Esophagus muscularis mucosa (tissue), 4 donors: ENCODE data around the gene METRNL. TPM values are rescaled to one million over a fixed set of nuclear protein-coding genes. Genes with fewer than 3 reads are reported as not detected.
"Not testable (repeated sequence)": the region's sequence is repeated elsewhere in the genome, so short reads cannot be mapped to it uniquely, and the experiment has no call there.

Source experiments
- DNase-seq: peaks from one replicate; pipeline ENCODE4 v3.0.0-alpha.2; 2017; ENCODE audit errors: extremely low spot score
- H3K27ac ChIP-seq, 4 donors: fragments of 200-600 bp; sonication (generic); replicated peaks in 1 of 4; 1 replicate in 3 of 4; 2 replicates in 1 of 4; pipeline ENCODE4 v1.5.1; 2016 to 2019; ENCODE audit warnings: mild to moderate bottlenecking in 1 of 4
- H3K27me3 ChIP-seq, 4 donors: fragments of 200-600 bp; sonication (generic); one replicate each; pipeline versions ENCODE4 v1.5.1 to v1.6.0; 2016 to 2019
- H3K36me3 ChIP-seq, 4 donors: fragments of 200-600 bp; sonication (generic); one replicate each; pipeline ENCODE4 v1.5.1; 2016 to 2019
- H3K4me1 ChIP-seq, 4 donors: fragments of 200-600 bp; sonication (generic); one replicate each; pipeline ENCODE4 v1.5.1; 2016 to 2019
- H3K4me3 ChIP-seq, 4 donors: fragments of 200-600 bp; sonication (generic); 1 replicate in 2 of 4; 2 replicates in 2 of 4; pipeline ENCODE4 v1.5.1; 2016 to 2019; ENCODE audit warnings: mild to moderate bottlenecking in 4 of 4, moderate library complexity in 1 of 4
- H3K9me3 ChIP-seq, 4 donors: fragments of 200-600 bp; sonication (generic); 1 replicate in 3 of 4; 2 replicates in 1 of 4; pipeline ENCODE4 v1.5.1; 2016 to 2019
- CTCF ChIP-seq, 3 experiments: fragments of 200-600 bp in 2 of 3; fragments of 450-650 bp in 1 of 3; sonication (generic) in 2 of 3; IDR thresholded peaks; one replicate each; pipeline ENCODE4 v1.5.1; 2017 to 2019; ENCODE audit warnings: antibody characterized with exemption in 3 of 3, mild to moderate bottlenecking in 2 of 3, moderate library complexity in 1 of 3
- EP300 ChIP-seq: sonication (generic); formaldehyde crosslinking; IDR thresholded peaks from one replicate; pipeline ENCODE4 v1.6.1; 2017; ENCODE audit warnings: antibody characterized with exemption
- POLR2A ChIP-seq: fragments of 450-650 bp; IDR thresholded peaks from one replicate; pipeline ENCODE4 v1.6.1; 2017; ENCODE audit warnings: antibody characterized with exemption, moderate library complexity, mild to moderate bottlenecking, low read depth
- POLR2AphosphoS5 ChIP-seq, 2 donors: sonication (generic); formaldehyde crosslinking; IDR thresholded peaks; one replicate each; pipeline ENCODE4 v1.6.1; 2017; ENCODE audit warnings: antibody characterized with exemption in 2 of 2
- WGBS: methylation state at CpG from one replicate; pipeline ENCODE4 v1.1.5; 2018; 5-methylcytosine and 5-hydroxymethylcytosine counted together
- intact Hi-C: fragments of 100-400 bp; cut with DNase I; formaldehyde crosslinking; loops from one replicate; pipeline ENCODE4 v1.15.1; 2023
- total RNA-seq, 4 donors: library from RNA; depleted of rRNA; stranded (reverse); fragments of >200 nt; gene quantifications; one replicate each; pipeline versions ENCODE4 v1.1.0 to v1.2.1, GENCODE V29; 2016

The METRNL gene
- total RNA-seq, 4 donors from 2014 or later = 36.5 to 124 (median 61.5) TPM

GRCh38 chr17:83037084-83037873 is 42.1 kb upstream of the METRNL start:
- 87% methylated on average over 22 of the region's 30 CpGs for WGBS
- Histone ChIP-seq H3K36me3 (peaks cover 5 to 35% (median 25%) of the 10 kb centered on the region in 4 donors), H3K4me1 (no peaks in the 10 kb centered on the region), H3K4me3 (no peak overlapping the region), H3K27ac (no peak overlapping the region), H3K9me3 (peaks cover 0 to 12% (median 10%) of the 10 kb centered on the region in 4 donors), H3K27me3 (no peaks in the 10 kb centered on the region)
- intact Hi-C loops = no loop called here
- TF ChIP-seq POLR2AphosphoS5 (IDR thresholded peaks at IDR 0.05) (no peak), CTCF (IDR thresholded peaks at IDR 0.05) (no peak), POLR2A (no peak), EP300 (no peak)
- DNase-seq = no peak

GRCh38 chr17:83037874-83038165 is 41.6 kb upstream of the METRNL start:
- H3K27ac ChIP-seq = no peak overlapping the region
- 88% methylated on average over 9 of the region's 9 CpGs for WGBS
- TF ChIP-seq CTCF (IDR thresholded peaks at IDR 0.05) (no peak), EP300 (no peak), POLR2AphosphoS5 (IDR thresholded peaks at IDR 0.05) (no peak), POLR2A (no peak)
- no peaks in the 10 kb centered on the region for H3K27me3 ChIP-seq
- H3K4me1 ChIP-seq = no peaks in the 10 kb centered on the region
- intact Hi-C loops = no loop called here
- peaks cover 5 to 38% (median 26%) of the 10 kb centered on the region in 4 donors for H3K36me3 ChIP-seq
- DNase-seq = no peak
- H3K4me3 ChIP-seq = no peak overlapping the region
- peaks cover 0 to 18% (median 10%) of the 10 kb centered on the region in 4 donors for H3K9me3 ChIP-seq

GRCh38 chr17:83038983-83039382 is 40.4 kb upstream of the METRNL start:
- H3K27ac ChIP-seq, H3K4me1 ChIP-seq, intact Hi-C loops, DNase-seq, H3K27me3 ChIP-seq, H3K4me3 ChIP-seq: not testable (repeated sequence)
- WGBS = 96% methylated on average over 14 of the region's 24 CpGs
- Histone ChIP-seq H3K9me3 (peaks cover 0 to 20% (median 10%) of the 10 kb centered on the region in 4 donors), H3K36me3 (peaks cover 5 to 40% (median 25%) of the 10 kb centered on the region in 4 donors)

- Histone ChIP-seq H3K27me3 (no peaks in the 10 kb centered on the region), H3K27ac (no peak overlapping the region), H3K4me3 (no peak overlapping the region), H3K9me3 (peaks cover 0 to 20% (median 10%) of the 10 kb centered on the region in 4 donors), H3K36me3 (peaks cover 5 to 32% (median 18%) of the 10 kb centered on the region in 4 donors), H3K4me1 (no peaks in the 10 kb centered on the region)
- no peak for DNase-seq
- 99% methylated on average over 3 of the region's 3 CpGs for WGBS
- intact Hi-C loops = no loop called here
- TF ChIP-seq POLR2A = no peak
- no peak for TF ChIP-seq EP300
- TF ChIP-seq CTCF (IDR thresholded peaks at IDR 0.05) = no peak
- no peak for TF ChIP-seq POLR2AphosphoS5 (IDR thresholded peaks at IDR 0.05)
Measured at GRCh38 chr17:83041305-83041704, 38.1 kb upstream of the METRNL start.

- no peak for TF ChIP-seq CTCF (IDR thresholded peaks at IDR 0.05)
- no peak for TF ChIP-seq POLR2A
- no peak for TF ChIP-seq POLR2AphosphoS5 (IDR thresholded peaks at IDR 0.05)
- no peak for TF ChIP-seq EP300
- Histone ChIP-seq H3K4me3 (no peak overlapping the region), H3K4me1 (no peaks in the 10 kb centered on the region), H3K27ac (no peak overlapping the region), H3K27me3 (no peaks in the 10 kb centered on the region), H3K9me3 (peaks cover 0 to 20% (median 10%) of the 10 kb centered on the region in 4 donors), H3K36me3 (peaks cover 2 to 24% (median 12%) of the 10 kb centered on the region in 4 donors)
- intact Hi-C loops = no loop called here
- WGBS = 89% methylated on average over 8 of the region's 8 CpGs
- DNase-seq = no peak
Measured at GRCh38 chr17:83042522-83043158, 36.8 kb upstream of the METRNL start.

- DNase-seq = not testable (repeated sequence)
Measured at GRCh38 chr17:83044479-83044878, 34.9 kb upstream of the METRNL start.

More at GRCh38 chr17:83044479-83044878, 34.9 kb upstream of the METRNL start:
- H3K27ac ChIP-seq, intact Hi-C loops, H3K4me3 ChIP-seq, H3K27me3 ChIP-seq, H3K4me1 ChIP-seq: not testable (repeated sequence)
- Histone ChIP-seq H3K36me3 (peaks cover 0 to 23% (median 11%) of the 10 kb centered on the region in 4 donors), H3K9me3 (peaks cover 0 to 20% (median 10%) of the 10 kb centered on the region in 4 donors)
- WGBS = 97% methylated on average over 18 of the region's 18 CpGs
